AG04450 (cell line): ENCODE data around the gene PSME2. TPM values are rescaled to one million over a fixed set of nuclear protein-coding genes. Genes with fewer than 3 reads are reported as not detected.

Experiments used
- CTCF ChIA-PET: fragments of 300-600, 350-600 bp; formaldehyde crosslinking; extraction: SDS; loops from one replicate; lab custom pipeline; 2022; ENCODE audit warnings: antibody characterized with exemption, inconsistent platforms; lab: Charles Lee
- POLR2A ChIA-PET: fragments of 350-600 bp; formaldehyde crosslinking; extraction: SDS; loops from one replicate; lab custom pipeline; 2021; ENCODE audit warnings: antibody characterized with exemption, inconsistent platforms; lab: Yijun Ruan, JAX
- DNase-seq: peaks from one replicate; pipeline ENCODE4 v3.0.0-alpha.2; 2011; ENCODE audit warnings: low read depth, low spot score
- H3K27ac ChIP-seq: one replicate; pipeline ENCODE4 v1.5.1; 2012; ENCODE audit warnings: low read depth, low read length, control low read depth
- H3K27me3 ChIP-seq: one replicate; pipeline ENCODE4 v1.6.0; 2012; ENCODE audit warnings: low read length; ENCODE audit not compliant: control insufficient read depth, insufficient read depth
- H3K4me3 ChIP-seq: 2 replicates; pipeline ENCODE4 v1.5.1; 2011; ENCODE audit warnings: mild to moderate bottlenecking, low read depth, low read length, control low read depth
- H3K9me3 ChIP-seq: 2 replicates; pipeline ENCODE4 v1.5.1; 2012; ENCODE audit warnings: low read length; ENCODE audit not compliant: control insufficient read depth, insufficient read depth
- polyA plus RNA-seq: library from polyadenylated mRNA; depleted of rRNA; stranded (reverse); fragments of >200 nt; gene quantifications from 2 replicates; pipeline ENCODE4 v1.2.3, GENCODE V29; 2011
- TF ChIP-seq, protein P1 (sequence below): IDR thresholded peaks from 2 replicates; pipeline ENCODE4 v1.5.1; 2011; ENCODE audit warnings: low read depth, low read length, control low read depth, inconsistent platforms

Gene PSME2
- polyA plus RNA-seq, 1 experiment = 191 TPM

- no peaks in the 10 kb centered on the region for H3K27me3 ChIP-seq
- ChIA-PET POLR2A (interaction anchor here (1.0 kb wide), 1 partner anchor 11 kb away, joined by 4 read pairs; the partner anchor contains the start of gene IRF9), CTCF (interaction anchor here (2.0 kb wide), 1 partner anchor 11 kb away, joined by 8 read pairs; the partner anchor contains the start of gene IRF9)
- no peaks in the 10 kb centered on the region; the same call in 1 of the 2 replicates for H3K9me3 ChIP-seq
- H3K4me3 ChIP-seq = peak overlapping the region; percentile 37
- no peak overlapping the region for H3K27ac ChIP-seq
- DNase-seq = no peak
- TF ChIP-seq, protein P1, sequence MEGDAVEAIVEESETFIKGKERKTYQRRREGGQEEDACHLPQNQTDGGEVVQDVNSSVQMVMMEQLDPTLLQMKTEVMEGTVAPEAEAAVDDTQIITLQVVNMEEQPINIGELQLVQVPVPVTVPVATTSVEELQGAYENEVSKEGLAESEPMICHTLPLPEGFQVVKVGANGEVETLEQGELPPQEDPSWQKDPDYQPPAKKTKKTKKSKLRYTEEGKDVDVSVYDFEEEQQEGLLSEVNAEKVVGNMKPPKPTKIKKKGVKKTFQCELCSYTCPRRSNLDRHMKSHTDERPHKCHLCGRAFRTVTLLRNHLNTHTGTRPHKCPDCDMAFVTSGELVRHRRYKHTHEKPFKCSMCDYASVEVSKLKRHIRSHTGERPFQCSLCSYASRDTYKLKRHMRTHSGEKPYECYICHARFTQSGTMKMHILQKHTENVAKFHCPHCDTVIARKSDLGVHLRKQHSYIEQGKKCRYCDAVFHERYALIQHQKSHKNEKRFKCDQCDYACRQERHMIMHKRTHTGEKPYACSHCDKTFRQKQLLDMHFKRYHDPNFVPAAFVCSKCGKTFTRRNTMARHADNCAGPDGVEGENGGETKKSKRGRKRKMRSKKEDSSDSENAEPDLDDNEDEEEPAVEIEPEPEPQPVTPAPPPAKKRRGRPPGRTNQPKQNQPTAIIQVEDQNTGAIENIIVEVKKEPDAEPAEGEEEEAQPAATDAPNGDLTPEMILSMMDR = no peak
Measured at GRCh38 chr14:24172261-24172860, 26.0 kb upstream of the PSME2 start.

- Histone ChIP-seq H3K27ac (no peak within 1 kb of the TSS), H3K9me3 (no peaks in the 10 kb centered on the region; the same call in 1 of the 2 replicates), H3K4me3 (peak within 1 kb of the TSS; percentile 37), H3K27me3 (no peaks in the 10 kb centered on the region)
- TF ChIP-seq, protein P1 = no peak
- CTCF ChIA-PET = interaction anchor here (1.9 to 2.0 kb wide), 2 partner anchors 10 kb away, joined by 8 to 19 read pairs; partner anchors contain the start of gene IRF9
- no peak for DNase-seq
- POLR2A ChIA-PET = interaction anchor here (1.0 kb wide), 1 partner anchor 11 kb away, joined by 4 read pairs; the partner anchor contains the start of gene IRF9
Measured at GRCh38 chr14:24171422-24172260, 25.2 kb upstream of the PSME2 start, which contains the start of gene REC8. Gene REC8, plus strand, starts transcription at chr14:24172080. Its CDS starts 473 bp downstream, at chr14:24172553.

- Histone ChIP-seq H3K9me3 (no peaks in the 10 kb centered on the region; the same call in 1 of the 2 replicates), H3K27me3 (no peaks in the 10 kb centered on the region), H3K27ac (no peak overlapping the region), H3K4me3 (no peak overlapping the region)
- TF ChIP-seq, protein P1 = no peak
- CTCF ChIA-PET = interaction anchor here (1.1 kb wide), 1 partner anchor 141 kb away, joined by 3 read pairs; no protein-coding TSS in a partner anchor
- DNase-seq = no peak
- POLR2A ChIA-PET = interaction anchor here (0.9 kb wide), 1 partner anchor 46 kb away, joined by 9 read pairs; the partner anchor contains the start of gene CHMP4A
Measured at GRCh38 chr14:24167469-24168114, 21.2 kb upstream of the PSME2 start.

- Histone ChIP-seq H3K4me3 (no peak overlapping the region), H3K27ac (no peak overlapping the region), H3K27me3 (no peaks in the 10 kb centered on the region), H3K9me3 (no peaks in the 10 kb centered on the region)
- TF ChIP-seq, protein P1 = no peak
- no peak for DNase-seq
- ChIA-PET CTCF (interaction anchor here (1.3 kb wide), 1 partner anchor 131 kb away, joined by 3 read pairs; no protein-coding TSS in a partner anchor), POLR2A (no interaction called here)
Measured at GRCh38 chr14:24165785-24166184, 19.4 kb upstream of the PSME2 start.
